Type B pancreatic cell (in vitro differentiated cells): ENCODE measurements around the gene RPTOR. TPM values are rescaled to one million over a fixed set of nuclear protein-coding genes. Genes with fewer than 3 reads are reported as not detected.
A peak's percentile ranks its signal among the peaks of the same experiment; 100 is the strongest.

ENCODE experiments used
- DNase-seq: peaks from one replicate; pipeline ENCODE4 v3.0.0; 2021; ENCODE audit warnings: mixed read lengths; ENCODE audit not compliant: unreplicated experiment; ENCODE audit errors: extremely low spot score
- H3K27ac Mint-ChIP-seq: 2 replicates; pipeline ENCODE4 v1.8.0; 2021; ENCODE audit warnings: mild to moderate bottlenecking, mixed read lengths
- H3K27me3 Mint-ChIP-seq: 2 replicates; pipeline ENCODE4 v1.8.0; 2021; ENCODE audit warnings: mixed read lengths
- H3K36me3 Mint-ChIP-seq: 2 replicates; pipeline ENCODE4 v1.8.0; 2021; ENCODE audit warnings: mixed read lengths
- H3K4me1 Mint-ChIP-seq: one replicate; pipeline ENCODE4 v1.8.0; 2021; ENCODE audit warnings: mixed read lengths; ENCODE audit not compliant: unreplicated experiment
- H3K4me3 Mint-ChIP-seq: 2 replicates; pipeline ENCODE4 v1.8.0; 2021; ENCODE audit warnings: mild to moderate bottlenecking, mixed read lengths
- H3K9me3 Mint-ChIP-seq: 2 replicates; pipeline ENCODE4 v1.8.0; 2021; ENCODE audit warnings: mixed read lengths
- total RNA-seq: library from RNA; stranded (reverse); gene quantifications from 2 replicates; pipeline ENCODE4 v1.2.1, GENCODE V29; 2021; ENCODE audit warnings: low replicate concordance
- TF ChIP-seq, protein P1 (sequence below): fragments of 200-600 bp; sonication (generic); conservative IDR thresholded peaks from 2 replicates; pipeline ENCODE4 v1.5.0; 2021; ENCODE audit warnings: antibody characterized with exemption, mild to moderate bottlenecking

RPTOR gene
- total RNA-seq, 1 donor from 2014 or later, result 39.8 TPM

DNA sequence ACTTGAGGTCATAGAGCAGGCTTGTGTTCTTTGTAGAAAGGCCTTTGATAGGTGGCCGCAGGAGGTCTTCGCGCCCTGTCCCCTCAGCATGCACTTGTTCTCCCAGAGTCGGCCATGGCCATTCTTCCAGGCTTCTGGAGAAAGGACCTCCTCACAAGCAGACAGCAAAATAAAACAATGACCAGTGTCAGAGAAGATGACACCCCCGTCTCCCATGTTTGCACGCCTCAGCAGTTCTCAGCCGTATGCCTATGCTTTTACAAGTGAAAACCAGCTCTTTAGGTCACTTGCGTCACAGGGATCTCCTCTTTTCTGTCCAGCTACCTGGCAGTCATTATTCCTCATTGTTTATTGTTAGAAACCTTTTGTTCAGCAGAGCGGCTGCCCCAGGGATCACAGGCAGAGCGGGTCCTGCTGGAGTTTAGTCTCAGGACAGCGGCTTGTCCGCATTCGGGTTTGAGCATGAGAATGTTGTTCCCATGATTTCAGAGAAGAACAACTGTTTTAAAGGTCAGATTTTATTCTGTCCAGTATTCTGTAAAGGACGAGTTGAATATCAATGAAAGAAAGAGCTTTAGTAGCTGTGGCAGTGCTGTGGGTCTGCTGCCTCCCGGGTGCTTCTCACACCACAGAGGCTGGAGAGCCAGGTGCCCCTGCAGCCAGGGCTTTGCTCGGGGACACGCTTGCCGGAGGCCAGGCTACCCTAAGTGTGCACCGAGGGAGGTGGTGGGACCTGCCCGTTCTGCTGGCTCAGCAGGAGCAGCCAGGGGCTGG, 123.9 kb downstream of the RPTOR start:
- Mint-ChIP-seq H3K27ac (no peak overlapping the region), H3K9me3 (peaks cover 7% of the 10 kb centered on the region)

DNA sequence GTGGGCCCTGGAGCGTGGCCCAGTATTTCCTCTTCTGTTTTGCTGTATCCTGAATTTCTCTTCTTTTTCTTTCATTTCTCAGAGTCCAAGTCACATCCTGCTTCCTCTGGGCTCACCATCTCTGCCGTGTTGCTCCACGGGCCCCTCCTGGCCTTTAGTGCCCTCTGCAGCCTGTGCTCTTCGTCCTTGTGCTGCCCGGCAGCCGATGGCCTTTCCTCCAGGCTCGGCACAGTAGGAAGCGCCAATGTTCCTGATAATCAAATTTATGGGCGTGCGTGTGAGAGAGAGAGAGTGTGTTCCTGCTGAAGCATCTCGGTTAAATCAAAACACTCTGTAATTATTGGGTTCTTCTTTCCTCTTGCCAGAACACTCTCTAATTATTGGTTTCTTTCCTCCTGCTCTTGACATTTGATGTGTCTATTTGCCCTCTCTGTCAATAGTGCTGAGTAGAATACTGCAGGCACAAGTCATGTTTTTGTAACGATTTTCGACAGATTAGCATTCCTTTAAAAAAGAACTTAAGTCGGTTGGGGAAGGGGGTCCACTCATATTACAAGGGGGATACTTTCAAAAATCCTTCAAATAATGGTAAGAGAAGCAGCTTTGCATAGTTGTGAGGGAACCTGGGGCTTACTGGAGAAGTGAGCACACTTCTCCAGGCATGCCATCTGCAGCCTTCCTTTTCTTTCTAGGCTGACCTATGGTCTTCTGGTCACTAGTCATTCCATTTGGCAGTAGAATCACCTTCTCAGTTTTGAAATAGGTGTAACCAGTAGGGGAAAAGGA, 126.6 kb downstream of the RPTOR start:
- peaks cover 19% of the 10 kb centered on the region for H3K36me3 Mint-ChIP-seq
- peak overlapping the region; percentile 59 for H3K4me3 Mint-ChIP-seq
- no peak for DNase-seq
- peak overlapping the region; percentile 0 for H3K27ac Mint-ChIP-seq
- TF ChIP-seq, protein P1, sequence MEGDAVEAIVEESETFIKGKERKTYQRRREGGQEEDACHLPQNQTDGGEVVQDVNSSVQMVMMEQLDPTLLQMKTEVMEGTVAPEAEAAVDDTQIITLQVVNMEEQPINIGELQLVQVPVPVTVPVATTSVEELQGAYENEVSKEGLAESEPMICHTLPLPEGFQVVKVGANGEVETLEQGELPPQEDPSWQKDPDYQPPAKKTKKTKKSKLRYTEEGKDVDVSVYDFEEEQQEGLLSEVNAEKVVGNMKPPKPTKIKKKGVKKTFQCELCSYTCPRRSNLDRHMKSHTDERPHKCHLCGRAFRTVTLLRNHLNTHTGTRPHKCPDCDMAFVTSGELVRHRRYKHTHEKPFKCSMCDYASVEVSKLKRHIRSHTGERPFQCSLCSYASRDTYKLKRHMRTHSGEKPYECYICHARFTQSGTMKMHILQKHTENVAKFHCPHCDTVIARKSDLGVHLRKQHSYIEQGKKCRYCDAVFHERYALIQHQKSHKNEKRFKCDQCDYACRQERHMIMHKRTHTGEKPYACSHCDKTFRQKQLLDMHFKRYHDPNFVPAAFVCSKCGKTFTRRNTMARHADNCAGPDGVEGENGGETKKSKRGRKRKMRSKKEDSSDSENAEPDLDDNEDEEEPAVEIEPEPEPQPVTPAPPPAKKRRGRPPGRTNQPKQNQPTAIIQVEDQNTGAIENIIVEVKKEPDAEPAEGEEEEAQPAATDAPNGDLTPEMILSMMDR, result no peak
- H3K4me1 Mint-ChIP-seq, result peaks cover 52% of the 10 kb centered on the region
- H3K27me3 Mint-ChIP-seq, result no peaks in the 10 kb centered on the region
- H3K9me3 Mint-ChIP-seq, result peaks cover 9% of the 10 kb centered on the region

More for the DNA sequence above, 123.9 kb downstream of the RPTOR start:
- peaks cover 13% of the 10 kb centered on the region for H3K36me3 Mint-ChIP-seq
- DNase-seq, result no peak
- H3K4me3 Mint-ChIP-seq, result no peak overlapping the region
- TF ChIP-seq, protein P1, result no peak
- no peaks in the 10 kb centered on the region for H3K27me3 Mint-ChIP-seq
- peaks cover 58% of the 10 kb centered on the region for H3K4me1 Mint-ChIP-seq

DNA sequence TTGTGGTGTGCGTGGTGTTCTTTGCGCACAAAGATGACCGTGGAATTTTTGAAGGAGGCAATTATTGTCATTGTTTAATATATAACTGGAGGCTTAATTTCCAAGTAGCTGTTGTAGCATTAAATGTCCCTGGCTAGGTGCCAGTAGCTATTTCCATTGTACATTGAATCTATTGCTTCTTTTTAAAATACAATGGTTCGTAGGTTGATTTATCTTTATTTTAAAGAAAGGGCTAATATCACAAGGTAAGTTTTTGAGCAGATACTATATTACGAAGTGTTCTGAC, 127.1 kb downstream of the RPTOR start:
- DNase-seq, result no peak
- Mint-ChIP-seq H3K9me3 (peaks cover 9% of the 10 kb centered on the region), H3K36me3 (peaks cover 19% of the 10 kb centered on the region), H3K4me1 (peaks cover 52% of the 10 kb centered on the region), H3K27me3 (no peaks in the 10 kb centered on the region), H3K27ac (no peak overlapping the region), H3K4me3 (no peak overlapping the region)
- TF ChIP-seq, protein P1, result no peak

DNA sequence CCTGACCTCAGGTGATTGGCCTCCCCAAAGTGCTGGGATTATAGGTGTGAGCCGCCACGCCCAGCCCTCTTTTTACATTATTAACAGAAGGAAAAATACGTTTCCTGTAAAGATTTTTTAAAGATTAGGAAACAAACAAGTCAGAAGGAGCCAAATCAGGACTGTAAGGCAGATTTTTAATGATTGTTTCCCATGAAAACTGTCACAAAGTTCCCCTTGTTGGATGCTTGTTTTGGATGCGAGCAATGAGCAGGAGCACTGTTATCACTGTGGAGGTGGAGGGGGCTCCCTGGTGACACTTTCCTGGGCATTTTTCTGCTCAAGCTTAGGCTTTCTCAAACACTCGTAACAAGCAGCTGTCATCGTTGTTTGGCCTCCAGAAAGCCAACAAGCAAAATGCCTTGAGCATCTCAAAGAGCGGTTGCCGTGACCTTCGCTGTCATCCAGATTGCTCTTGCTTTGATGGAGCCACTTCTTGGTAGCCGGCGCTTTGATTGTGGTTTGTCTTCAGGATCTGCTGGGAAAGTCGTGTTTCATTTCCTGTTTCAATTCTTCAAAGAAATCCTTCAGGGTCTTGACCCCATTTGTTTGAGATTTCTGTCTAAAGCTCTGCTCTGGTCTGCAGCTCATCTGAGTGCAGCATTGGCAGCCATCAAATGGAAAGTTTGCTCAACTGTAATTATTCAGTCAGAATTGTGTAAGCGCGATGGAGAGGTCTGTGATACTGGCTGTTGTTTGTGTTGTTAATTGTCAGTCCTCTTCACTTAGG, 128.7 kb downstream of the RPTOR start:
- Mint-ChIP-seq H3K36me3 (peaks cover 17% of the 10 kb centered on the region), H3K9me3 (peaks cover 9% of the 10 kb centered on the region), H3K4me1 (peaks cover 40% of the 10 kb centered on the region), H3K27ac (no peak overlapping the region), H3K4me3 (peak overlapping the region; percentile 50), H3K27me3 (no peaks in the 10 kb centered on the region)
- DNase-seq, result no peak
- TF ChIP-seq, protein P1, result no peak

DNA sequence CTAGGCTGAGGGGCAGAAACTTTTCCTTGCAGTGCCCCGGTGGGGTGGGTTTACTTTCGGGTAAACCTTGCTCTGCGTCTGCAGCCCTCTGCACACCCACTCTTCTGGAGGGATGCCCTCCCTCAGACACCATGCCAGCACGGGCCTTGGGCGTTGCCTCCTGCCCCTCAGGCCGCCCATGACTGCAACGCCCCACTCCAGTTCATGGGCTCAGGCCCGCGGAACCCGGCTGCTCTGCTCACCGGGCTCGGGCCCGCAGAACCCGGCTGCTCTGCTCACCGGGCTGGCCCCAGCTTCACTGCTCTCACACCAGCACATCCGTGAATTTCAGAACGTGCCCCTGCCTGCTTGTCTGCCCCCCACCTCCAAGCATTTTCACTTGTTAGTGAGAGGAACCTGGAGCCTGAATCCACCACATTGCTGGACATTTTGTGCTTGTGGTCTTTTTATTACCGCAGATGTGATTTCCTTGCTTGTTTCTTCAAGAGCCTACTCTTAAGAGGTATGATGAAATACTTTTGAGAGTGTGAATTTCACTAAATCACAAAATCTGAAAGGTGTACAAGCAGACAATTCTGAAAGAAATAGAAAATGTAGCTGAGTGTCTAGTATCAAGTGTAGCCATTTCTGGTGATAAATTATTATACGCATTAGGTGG, 130.9 kb downstream of the RPTOR start:
- DNase-seq, result no peak
- TF ChIP-seq, protein P1, result no peak
- Mint-ChIP-seq H3K36me3 (peaks cover 11% of the 10 kb centered on the region), H3K9me3 (peaks cover 9% of the 10 kb centered on the region), H3K4me1 (peaks cover 38% of the 10 kb centered on the region), H3K4me3 (no peak overlapping the region), H3K27me3 (no peaks in the 10 kb centered on the region), H3K27ac (no peak overlapping the region)
